ENCODE data around the gene NLE1. TPM values are rescaled to one million over a fixed set of nuclear protein-coding genes. Genes with fewer than 3 reads are reported as not detected.
"Not testable (repeated sequence)": the region's sequence is repeated elsewhere in the genome, so short reads cannot be mapped to it uniquely, and the experiment has no call there.

Gene NLE1
- polyA plus RNA-seq, 1 of the 3 experiments (the other 2 are of a cell fraction): 22.1 TPM

DNA sequence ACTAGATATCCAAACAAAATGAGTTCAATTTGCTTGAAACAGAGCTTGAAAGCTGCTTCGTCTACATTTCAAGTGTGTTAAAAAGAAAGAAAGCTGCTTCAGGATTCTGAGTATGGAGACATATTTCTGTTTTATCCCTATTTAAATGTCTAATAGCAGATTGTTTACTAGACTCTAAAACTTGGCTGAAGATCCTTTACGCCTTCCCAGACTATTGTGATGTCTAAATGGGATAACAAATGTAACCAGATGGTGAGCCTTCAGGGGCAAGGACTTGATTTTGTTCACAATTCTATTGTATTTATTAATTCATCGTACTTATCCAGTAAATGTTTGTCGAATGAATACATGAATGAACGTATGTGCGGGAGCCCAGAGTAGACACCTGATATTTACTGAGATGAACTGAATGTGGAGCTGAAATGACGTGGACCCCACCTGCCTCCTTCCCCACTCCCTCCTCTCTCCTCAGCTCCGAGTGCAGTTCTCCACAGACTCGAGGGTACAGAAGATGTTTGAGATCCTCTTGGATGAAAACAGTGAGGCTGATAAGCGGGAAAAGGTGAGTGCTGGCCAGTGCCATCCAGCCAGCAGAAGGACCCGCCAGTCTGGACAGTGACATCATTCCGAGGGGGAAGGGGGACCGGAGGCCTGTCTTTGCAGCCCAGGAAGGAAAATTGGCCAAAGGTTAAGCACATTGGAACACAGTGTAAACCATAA is 10.5 kb upstream of the NLE1 start:
- POLR2A ChIA-PET: no interaction called here

DNA sequence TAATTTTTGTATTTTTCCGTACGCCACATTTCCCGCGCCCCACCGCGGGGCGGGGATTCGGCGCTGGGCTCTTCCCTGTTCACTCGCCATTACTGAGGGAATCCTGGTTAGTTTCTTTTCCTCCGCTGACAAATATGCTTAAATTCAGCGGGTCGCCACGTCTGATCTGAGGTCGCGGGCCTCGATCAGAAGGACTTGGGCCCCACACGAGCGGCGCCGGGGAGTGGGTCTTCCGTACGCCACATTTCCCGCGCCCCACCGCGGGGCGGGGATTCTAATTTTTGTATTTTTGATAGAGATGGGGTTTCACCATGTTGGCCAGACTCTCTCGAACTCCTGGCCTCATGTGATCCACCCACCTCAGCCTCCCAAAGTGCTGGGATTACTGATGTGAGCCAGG is 9.0 kb upstream of the NLE1 start:
- WGBS (ENCODE audit: low lambda C conversion rate): 87% methylated on average over 29 of the region's 29 CpGs
- POLR2A ChIA-PET; H3K9me2 ChIP-seq; H3K4me2 ChIP-seq; H3K9me3 ChIP-seq; H3K9ac ChIP-seq; H4K20me1 ChIP-seq (ENCODE audit: insufficient read depth); H3F3A ChIP-seq (replicated peaks; ENCODE audit: insufficient read depth); H3K27ac ChIP-seq (ENCODE audit: low read depth in 2 of 2, low read length in 1 of 2); H2AFZ ChIP-seq (ENCODE audit: low read depth); H3K36me3 ChIP-seq (replicated peaks in 1 of 2; ENCODE audit: control insufficient read depth in 1 of 2, insufficient read depth in 2 of 2, low read length in 1 of 2); DNase-seq; H3K79me2 ChIP-seq (ENCODE audit: insufficient read depth); H3K4me3 ChIP-seq (ENCODE audit: low read depth in 2 of 2, low read length in 1 of 2); H3K4me1 ChIP-seq (ENCODE audit: control insufficient read depth in 1 of 2, insufficient read depth in 2 of 2, low read depth in 1 of 2, low read length in 1 of 2): not testable (repeated sequence)
- peaks cover 45% of the 10 kb centered on the region for H3K27me3 ChIP-seq (ENCODE audit: insufficient read depth)
- CTCF ChIA-PET: interaction anchor here (1.3 kb wide), 1 partner anchor 11 kb away, joined by 3 read pairs; no protein-coding TSS in a partner anchor

More for the DNA sequence above, 10.5 kb upstream of the NLE1 start:
- H3K27me3 ChIP-seq (ENCODE audit: insufficient read depth): peaks cover 49% of the 10 kb centered on the region
- H3K9me3 ChIP-seq: no peaks in the 10 kb centered on the region
- no peak overlapping the region for H2AFZ ChIP-seq (ENCODE audit: low read depth)
- no peaks in the 10 kb centered on the region for H4K20me1 ChIP-seq (ENCODE audit: insufficient read depth)
- H3K4me3 ChIP-seq (ENCODE audit: low read depth in 2 of 2, low read length in 1 of 2): no peak overlapping the region
- no peaks in the 10 kb centered on the region for H3K79me2 ChIP-seq (ENCODE audit: insufficient read depth)
- no peaks in the 10 kb centered on the region for H3K36me3 ChIP-seq (replicated peaks in 1 of 2; ENCODE audit: control insufficient read depth in 1 of 2, insufficient read depth in 2 of 2, low read length in 1 of 2)
- CTCF ChIA-PET: interaction anchor here (1.2 kb wide), 1 partner anchor 9 kb away, joined by 6 read pairs; no protein-coding TSS in a partner anchor
- H3F3A ChIP-seq (replicated peaks; ENCODE audit: insufficient read depth): no peaks in the 10 kb centered on the region
- H3K27ac ChIP-seq (ENCODE audit: low read depth in 2 of 2, low read length in 1 of 2): no peak overlapping the region
- 0 out of 2 replicates have a peak, but pooled peaks cover under 1% of the 10 kb centered on the region for H3K9me2 ChIP-seq
- WGBS (ENCODE audit: low lambda C conversion rate): 31% methylated on average over 13 of the region's 13 CpGs
- TF ChIP-seq GABPA (IDR thresholded peaks at IDR 0.05; ENCODE audit: low read depth): no peak
- TF ChIP-seq, protein P1, sequence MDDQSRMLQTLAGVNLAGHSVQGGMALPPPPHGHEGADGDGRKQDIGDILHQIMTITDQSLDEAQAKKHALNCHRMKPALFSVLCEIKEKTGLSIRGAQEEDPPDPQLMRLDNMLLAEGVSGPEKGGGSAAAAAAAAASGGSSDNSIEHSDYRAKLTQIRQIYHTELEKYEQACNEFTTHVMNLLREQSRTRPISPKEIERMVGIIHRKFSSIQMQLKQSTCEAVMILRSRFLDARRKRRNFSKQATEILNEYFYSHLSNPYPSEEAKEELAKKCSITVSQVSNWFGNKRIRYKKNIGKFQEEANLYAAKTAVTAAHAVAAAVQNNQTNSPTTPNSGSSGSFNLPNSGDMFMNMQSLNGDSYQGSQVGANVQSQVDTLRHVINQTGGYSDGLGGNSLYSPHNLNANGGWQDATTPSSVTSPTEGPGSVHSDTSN (IDR thresholded peaks at IDR 0.05): no peak
- TF ChIP-seq, protein P2, sequence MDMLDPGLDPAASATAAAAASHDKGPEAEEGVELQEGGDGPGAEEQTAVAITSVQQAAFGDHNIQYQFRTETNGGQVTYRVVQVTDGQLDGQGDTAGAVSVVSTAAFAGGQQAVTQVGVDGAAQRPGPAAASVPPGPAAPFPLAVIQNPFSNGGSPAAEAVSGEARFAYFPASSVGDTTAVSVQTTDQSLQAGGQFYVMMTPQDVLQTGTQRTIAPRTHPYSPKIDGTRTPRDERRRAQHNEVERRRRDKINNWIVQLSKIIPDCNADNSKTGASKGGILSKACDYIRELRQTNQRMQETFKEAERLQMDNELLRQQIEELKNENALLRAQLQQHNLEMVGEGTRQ (IDR thresholded peaks at IDR 0.05; ENCODE audit: borderline replicate concordance, low read depth, low read length): no peak
- no peak for TF ChIP-seq MXI1 (IDR thresholded peaks at IDR 0.05; ENCODE audit: low read depth, low read length)
- TF ChIP-seq FOXM1 (IDR thresholded peaks at IDR 0.05; ENCODE audit: low read depth): no peak
- no peak for TF ChIP-seq SMC3 (IDR thresholded peaks at IDR 0.05; ENCODE audit: low read depth, low read length)
- no peak for TF ChIP-seq TAF1 (IDR thresholded peaks at IDR 0.05; ENCODE audit: borderline replicate concordance, low read depth, low read length)
- no peak for TF ChIP-seq TCF12 (IDR thresholded peaks at IDR 0.05)
- TF ChIP-seq YY1 (IDR thresholded peaks at IDR 0.05; ENCODE audit: low read depth): no peak
- no peak for TF ChIP-seq RAD21 (IDR thresholded peaks at IDR 0.05; ENCODE audit: low read length)
- TF ChIP-seq CHD2 (IDR thresholded peaks at IDR 0.05; ENCODE audit: low read length, partially characterized antibody): no peak
- no peak for TF ChIP-seq FOSL2 (IDR thresholded peaks at IDR 0.05; ENCODE audit: borderline replicate concordance, low read depth)
- TF ChIP-seq, protein P3, sequence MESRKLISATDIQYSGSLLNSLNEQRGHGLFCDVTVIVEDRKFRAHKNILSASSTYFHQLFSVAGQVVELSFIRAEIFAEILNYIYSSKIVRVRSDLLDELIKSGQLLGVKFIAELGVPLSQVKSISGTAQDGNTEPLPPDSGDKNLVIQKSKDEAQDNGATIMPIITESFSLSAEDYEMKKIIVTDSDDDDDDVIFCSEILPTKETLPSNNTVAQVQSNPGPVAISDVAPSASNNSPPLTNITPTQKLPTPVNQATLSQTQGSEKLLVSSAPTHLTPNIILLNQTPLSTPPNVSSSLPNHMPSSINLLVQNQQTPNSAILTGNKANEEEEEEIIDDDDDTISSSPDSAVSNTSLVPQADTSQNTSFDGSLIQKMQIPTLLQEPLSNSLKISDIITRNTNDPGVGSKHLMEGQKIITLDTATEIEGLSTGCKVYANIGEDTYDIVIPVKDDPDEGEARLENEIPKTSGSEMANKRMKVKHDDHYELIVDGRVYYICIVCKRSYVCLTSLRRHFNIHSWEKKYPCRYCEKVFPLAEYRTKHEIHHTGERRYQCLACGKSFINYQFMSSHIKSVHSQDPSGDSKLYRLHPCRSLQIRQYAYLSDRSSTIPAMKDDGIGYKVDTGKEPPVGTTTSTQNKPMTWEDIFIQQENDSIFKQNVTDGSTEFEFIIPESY (IDR thresholded peaks at IDR 0.05; ENCODE audit: borderline replicate concordance, low read depth): no peak
- TF ChIP-seq, protein P4, sequence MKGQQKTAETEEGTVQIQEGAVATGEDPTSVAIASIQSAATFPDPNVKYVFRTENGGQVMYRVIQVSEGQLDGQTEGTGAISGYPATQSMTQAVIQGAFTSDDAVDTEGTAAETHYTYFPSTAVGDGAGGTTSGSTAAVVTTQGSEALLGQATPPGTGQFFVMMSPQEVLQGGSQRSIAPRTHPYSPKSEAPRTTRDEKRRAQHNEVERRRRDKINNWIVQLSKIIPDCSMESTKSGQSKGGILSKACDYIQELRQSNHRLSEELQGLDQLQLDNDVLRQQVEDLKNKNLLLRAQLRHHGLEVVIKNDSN (IDR thresholded peaks at IDR 0.05; ENCODE audit: borderline replicate concordance, low read depth): no peak
- no peak overlapping the region for H3K9ac ChIP-seq
- no peak for DNase-seq
- H3K4me1 ChIP-seq (ENCODE audit: control insufficient read depth in 1 of 2, insufficient read depth in 2 of 2, low read depth in 1 of 2, low read length in 1 of 2): no peaks in the 10 kb centered on the region
- H3K4me2 ChIP-seq: no peak overlapping the region

All from SK-N-SH (cell line).